HG03045 (cell line): ENCODE measurements around the gene NADSYN1.

Experiments used
- ATAC-seq: cut with Tn5 transposase; IDR thresholded peaks from one replicate; pipeline ENCODE4 v1.9.1; 2021; ENCODE audit warnings: mild to moderate bottlenecking, moderate library complexity; ENCODE audit not compliant: unreplicated experiment

Gene NADSYN1

DNA sequence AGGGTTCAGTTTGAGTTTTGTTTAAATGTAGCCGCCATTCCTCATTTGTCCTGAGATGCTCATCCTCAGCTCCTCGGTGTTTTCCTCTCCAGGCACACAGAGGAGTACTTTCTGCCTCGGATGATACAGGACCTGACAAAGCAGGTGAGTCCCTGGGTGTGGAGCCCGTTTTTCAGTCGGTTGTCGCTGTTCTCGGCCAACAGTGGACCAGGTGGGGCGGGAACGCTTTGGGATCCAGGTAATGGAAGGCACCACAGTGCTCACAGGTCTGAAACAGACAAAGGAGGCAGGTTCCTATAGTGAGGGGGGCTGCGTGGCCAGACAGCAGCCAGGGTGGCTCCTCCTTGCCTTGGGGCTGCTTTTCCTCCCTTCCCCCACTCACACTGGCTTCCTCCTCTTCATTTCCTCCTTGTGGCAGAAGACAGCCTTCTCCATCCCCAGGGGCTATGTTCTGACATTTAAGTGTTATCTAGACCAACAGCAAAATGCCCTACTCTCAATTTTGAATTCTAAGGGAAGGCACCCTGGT is 19.4 kb downstream of the NADSYN1 start:
- no peak for ATAC-seq

GRCh38 chr11:71472941-71473792 is 20.2 kb downstream of the NADSYN1 start:
- ATAC-seq = no peak

DNA sequence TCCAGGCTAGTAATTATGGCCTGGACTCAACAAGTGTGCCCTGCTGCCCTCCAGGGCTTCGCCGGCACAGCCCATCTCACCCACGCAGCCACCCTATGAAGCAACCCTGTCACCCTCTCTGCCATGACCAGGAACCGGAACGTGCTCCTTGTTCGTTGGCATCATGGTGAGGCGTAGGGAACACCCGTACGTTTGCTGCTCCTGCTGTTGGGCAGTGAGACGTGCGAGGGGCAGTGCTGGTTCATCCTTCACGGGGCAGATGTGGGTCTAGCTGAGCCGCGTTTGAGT is 20.7 kb downstream of the NADSYN1 start:
- ATAC-seq = no peak

DNA sequence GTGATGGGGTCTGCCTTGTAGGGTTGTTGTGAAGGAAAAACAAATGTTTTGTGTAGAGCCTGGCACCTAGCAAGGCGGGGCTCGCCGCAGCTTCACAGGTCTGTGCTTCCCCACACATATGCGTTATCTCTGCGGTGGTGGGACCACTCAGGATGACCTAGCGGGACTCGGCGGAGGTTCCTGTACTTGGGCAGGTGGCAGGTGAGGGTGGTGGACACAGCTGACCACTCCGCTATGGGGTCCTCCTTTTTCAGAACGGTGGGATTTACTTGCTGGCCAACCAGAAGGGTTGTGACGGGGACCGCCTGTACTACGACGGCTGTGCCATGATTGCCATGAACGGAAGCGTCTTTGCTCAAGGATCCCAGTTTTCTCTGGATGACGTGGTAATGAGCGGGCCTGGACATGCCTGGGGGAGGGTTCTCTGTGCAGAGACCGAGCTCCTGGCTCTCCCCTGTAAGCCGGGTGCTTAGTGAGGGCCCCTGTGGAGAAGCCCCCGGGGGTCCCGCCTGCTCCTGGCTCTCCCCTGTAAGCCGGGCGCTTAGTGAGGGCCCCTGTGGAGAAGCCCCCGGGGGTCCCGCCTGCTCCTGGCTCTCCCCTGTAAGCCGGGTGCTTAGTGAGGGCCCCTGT is 21.3 kb downstream of the NADSYN1 start:
- ATAC-seq = no peak

DNA sequence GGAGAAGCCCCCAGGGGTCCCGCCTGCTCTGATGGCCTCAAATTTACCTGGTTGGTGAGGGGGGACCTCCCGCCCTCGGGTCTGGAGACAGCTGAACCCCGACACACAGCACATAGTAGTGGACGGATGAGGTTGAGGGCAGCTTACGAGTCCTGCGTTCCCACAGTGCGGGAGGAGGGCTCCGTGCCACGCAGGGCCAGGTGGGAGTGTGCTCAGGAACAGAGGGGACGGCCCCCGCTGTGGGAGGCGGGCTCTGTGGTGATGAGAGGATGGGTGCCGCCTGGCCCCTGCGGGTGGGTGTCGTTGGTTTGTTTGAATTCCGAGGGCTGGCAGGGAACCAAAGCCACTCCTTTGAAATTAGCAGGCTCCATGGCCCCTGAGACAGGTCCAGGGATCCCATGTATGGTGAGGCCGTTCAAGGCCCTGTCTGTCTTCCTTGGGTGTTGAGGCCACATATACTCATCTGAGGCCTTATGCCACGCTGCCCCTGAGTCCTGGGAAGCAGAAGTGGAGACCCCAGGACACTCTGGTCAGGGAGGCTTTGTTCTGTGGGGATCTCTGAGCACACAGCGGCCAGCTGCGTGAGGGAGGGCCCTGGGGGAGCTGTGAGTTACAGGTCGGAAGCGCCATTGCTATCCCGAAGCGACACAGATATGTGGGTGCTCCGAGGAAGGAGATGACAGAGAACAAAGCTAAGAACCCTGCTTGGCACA is 21.9 kb downstream of the NADSYN1 start:
- ATAC-seq = no peak

DNA sequence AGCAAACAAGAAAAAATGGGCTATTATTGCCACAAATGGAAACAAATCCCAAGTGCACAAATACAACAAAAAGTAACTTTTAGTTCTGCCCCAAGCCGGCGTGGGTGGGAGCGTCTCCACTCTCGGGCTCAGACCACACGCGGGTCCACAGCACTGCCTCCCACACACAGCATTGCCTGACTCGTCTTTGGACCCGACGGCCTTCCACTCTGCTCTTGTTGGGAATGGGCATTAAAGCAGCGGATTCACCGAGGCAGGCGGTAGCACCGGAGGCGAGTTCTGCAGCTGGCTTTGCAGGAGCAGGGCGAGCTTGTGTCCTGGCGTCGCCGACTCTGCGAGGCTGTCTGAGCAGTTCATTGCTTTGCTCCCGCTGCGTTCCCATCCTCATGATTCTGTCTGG is 23.0 kb downstream of the NADSYN1 start:
- no peak for ATAC-seq

DNA sequence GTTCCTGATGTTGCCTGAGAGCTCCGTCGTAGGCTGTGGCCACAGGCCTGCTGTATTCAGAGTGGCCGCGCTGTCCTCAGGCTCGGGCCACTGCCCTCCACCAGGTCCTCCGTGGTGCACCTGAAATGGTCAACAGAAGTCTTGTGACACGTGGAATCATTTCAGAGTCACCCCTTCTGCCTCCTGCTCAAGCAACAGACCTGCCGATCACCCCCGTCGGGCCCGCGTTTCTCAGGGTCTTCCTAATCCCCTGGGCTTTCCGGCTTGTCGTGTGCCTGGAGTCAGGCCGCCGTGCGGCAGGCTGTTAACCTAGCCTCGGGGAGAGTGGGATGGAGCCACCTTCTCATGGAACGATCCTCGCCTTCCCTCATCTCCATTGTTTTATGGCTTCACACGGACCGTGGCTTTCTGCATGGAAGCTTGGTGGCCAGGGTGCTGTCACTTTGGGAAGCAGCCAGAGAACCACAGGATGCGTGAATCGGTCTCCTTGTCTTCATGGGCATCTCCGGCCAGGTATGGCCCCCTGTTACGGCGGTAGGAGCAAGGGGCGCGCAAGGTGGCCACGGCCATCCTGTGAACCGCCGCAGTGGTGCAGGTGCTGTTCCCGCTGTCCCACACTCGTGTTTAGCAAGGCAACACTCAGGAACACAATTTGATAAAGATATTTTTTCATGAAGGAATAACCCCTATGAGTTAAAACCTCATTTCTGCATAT is 24.1 kb downstream of the NADSYN1 start:
- ATAC-seq = no peak

- no peak for ATAC-seq
Observed at GRCh38 chr11:71477641-71478527, 24.9 kb downstream of the NADSYN1 start.

DNA sequence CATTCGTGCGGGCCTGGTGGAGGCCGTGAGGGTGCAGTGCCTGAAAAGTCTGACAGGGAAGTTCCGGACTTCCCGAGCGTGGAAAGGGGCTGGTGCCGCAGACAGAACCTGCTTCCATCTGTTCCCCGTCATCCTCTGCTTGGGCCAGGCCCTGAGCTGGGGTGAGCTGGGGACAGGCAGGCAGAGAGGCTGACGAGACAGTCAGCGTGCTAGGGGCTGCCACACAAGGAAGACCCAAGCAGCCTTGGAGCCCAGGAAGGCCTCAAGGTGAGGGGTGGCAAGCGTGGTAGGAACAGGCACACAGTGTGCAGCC is 25.5 kb downstream of the NADSYN1 start:
- ATAC-seq = no peak

- ATAC-seq = no peak
Observed at GRCh38 chr11:71481101-71481960, 28.3 kb downstream of the NADSYN1 start.

GRCh38 chr11:71482216-71482615 is 29.2 kb downstream of the NADSYN1 start:
- no peak for ATAC-seq

DNA sequence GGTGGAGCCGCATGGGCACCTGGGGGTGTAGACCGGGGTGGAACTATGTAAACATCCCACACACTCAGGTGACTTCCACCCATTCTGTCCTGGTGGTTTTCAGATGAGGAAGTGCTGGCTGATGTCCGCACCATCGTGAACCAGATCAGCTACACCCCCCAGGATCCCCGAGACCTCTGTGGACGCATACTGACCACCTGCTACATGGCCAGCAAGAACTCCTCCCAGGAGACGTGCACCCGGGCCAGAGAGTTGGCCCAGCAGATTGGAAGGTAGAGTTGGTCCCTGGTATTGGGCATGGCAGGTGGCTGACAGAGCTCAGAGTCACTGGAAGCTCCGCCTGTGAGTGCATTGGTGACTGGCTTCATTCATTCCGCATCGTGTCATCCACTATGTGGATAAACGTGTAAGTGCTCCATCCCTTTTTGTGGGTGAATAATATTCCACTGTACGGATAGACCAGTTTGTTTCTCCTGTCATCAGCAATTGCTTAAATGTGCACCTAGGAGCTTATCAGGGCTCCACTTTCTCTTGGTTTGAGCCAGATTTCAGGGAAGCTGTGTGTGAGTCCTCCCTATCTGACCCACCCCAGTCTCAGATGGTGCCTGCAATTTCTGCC is 29.9 kb downstream of the NADSYN1 start:
- ATAC-seq = no peak

- no peak for ATAC-seq
Observed at GRCh38 chr11:71483692-71484091, 30.7 kb downstream of the NADSYN1 start.

DNA sequence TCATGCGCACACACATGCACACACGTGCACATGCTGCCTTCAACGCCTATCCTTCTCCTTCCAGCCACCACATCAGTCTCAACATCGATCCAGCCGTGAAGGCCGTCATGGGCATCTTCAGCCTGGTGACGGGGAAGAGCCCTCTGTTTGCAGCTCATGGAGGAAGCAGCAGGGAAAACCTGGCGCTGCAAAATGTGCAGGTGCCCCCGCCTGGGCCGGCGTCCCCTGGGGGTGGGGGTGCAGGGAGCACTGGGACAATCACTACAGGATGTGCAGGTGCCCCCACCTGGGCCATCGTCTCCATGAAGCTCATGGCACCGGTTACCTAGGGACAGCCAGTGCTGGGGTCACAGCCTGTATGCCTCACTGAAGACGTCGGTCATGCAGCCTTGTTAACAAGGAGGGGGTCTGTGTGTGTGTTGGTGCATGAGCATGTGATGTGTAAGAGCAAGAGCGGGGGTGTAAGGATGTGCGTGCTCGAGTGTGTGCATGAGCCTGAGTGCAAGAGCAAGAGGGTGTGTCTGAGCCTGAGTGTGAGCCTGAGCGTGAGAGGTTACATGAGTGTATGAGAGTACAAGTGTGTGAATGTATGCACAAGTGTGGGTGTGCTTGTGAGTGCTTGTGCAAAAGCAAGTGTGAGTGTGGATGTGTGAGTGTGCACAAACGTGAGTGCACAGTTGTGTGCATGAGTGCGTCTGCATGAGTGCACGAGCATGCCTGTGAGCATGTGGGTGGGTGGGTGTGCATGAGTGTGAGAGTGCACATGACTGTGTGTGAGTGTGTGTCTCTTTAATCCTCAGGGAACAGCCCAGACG is 31.5 kb downstream of the NADSYN1 start:
- no peak for ATAC-seq

GRCh38 chr11:71485063-71485399 is 32.0 kb downstream of the NADSYN1 start:
- no peak for ATAC-seq

DNA sequence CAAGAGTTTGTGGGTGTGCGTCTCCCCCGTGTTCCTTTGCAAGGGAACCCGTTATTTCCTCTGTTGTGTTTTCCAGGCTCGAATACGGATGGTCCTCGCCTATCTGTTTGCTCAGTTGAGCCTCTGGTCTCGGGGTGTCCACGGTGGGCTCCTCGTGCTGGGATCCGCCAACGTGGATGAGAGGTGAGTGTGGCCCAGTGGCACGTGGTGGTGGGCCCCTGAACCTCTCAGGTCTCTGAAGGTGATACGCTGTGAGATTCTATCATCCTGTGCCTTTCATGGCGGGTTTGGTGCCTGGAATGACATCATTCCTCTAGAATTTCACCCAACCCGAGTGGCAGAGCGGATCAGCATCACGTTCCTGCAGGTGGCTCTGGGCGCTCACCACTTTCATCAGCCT is 32.5 kb downstream of the NADSYN1 start:
- ATAC-seq = no peak

DNA sequence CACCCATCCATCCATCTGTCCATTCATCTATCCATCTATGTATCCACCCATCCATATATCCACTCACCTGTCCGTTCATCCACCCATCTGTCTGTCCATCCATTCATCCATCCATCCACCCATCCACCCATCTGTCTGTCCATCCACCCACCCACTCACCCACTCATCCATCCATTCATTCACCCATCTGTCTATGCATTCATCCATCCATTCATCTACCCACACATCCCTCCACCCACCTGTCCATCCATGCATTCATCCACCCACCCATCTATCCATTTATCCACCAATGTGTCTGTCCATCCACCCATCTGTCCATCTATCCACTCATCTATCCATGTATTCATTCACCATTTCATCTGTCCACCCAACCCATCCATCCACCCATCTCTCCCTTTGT is 33.3 kb downstream of the NADSYN1 start:
- ATAC-seq = no peak

DNA sequence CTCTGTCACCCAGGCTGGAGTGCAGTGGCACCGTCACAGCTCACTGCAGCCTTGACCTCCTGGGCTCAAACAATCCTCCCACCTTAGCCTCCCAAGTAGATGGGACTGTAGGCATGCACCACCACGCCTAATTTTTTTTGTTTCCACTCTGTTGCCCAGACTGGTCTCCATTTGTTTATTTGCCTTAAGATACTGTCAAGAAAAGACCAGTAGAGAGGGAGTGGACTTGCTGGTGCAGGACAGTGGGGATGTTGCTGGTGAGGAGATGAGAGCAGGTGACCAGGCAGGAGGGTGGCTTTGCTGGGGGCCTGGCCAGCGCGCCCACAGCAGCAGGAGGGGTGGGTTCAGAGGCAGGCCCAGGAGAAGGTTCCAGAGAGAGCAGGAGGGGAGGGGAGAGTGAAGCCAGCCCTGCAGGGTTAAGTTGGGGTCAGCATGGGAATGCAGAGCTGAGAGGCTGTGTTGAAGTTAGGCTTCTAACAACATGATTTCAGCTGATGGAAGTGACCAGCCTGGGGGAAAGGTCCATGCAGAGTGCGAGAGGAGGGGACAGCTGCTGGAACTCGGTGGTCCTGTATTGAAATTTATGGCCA is 35.8 kb downstream of the NADSYN1 start:
- no peak for ATAC-seq
